HG03045 (cell line): ENCODE measurements around the gene EYS.
A peak's percentile ranks its signal among the peaks of the same experiment; 100 is the strongest.
"Not testable (repeated sequence)": the region's sequence is repeated elsewhere in the genome, so short reads cannot be mapped to it uniquely, and the experiment has no call there.

Experiments used
- ATAC-seq: cut with Tn5 transposase; IDR thresholded peaks from one replicate; pipeline ENCODE4 v1.9.1; 2021; ENCODE audit warnings: mild to moderate bottlenecking, moderate library complexity; ENCODE audit not compliant: unreplicated experiment

The EYS gene

GRCh38 chr6:64266351-64266821 is 1440.6 kb downstream of the EYS start:
- ATAC-seq: peak; percentile 82

GRCh38 chr6:64263778-64264177 is 1443.2 kb downstream of the EYS start:
- no peak for ATAC-seq

GRCh38 chr6:64259372-64259771 is 1447.7 kb downstream of the EYS start:
- ATAC-seq: no peak

- no peak for ATAC-seq
These were observed 1448.3 kb downstream of the EYS start for GRCh38 chr6:64258752-64259151.

GRCh38 chr6:64258302-64258701 is 1448.7 kb downstream of the EYS start:
- no peak for ATAC-seq

GRCh38 chr6:64257586-64257985 is 1449.4 kb downstream of the EYS start:
- ATAC-seq: no peak

GRCh38 chr6:64256483-64256882 is 1450.5 kb downstream of the EYS start:
- no peak for ATAC-seq

GRCh38 chr6:64255000-64255399 is 1452.0 kb downstream of the EYS start:
- ATAC-seq: no peak

- ATAC-seq: no peak
These were observed 1452.5 kb downstream of the EYS start for GRCh38 chr6:64254558-64254957.

- no peak for ATAC-seq
These were observed 1454.8 kb downstream of the EYS start for GRCh38 chr6:64252256-64252655.

GRCh38 chr6:64250126-64250525 is 1456.9 kb downstream of the EYS start:
- no peak for ATAC-seq

- no peak for ATAC-seq
These were observed 1457.9 kb downstream of the EYS start for GRCh38 chr6:64249115-64249514.

GRCh38 chr6:64243618-64244017 is 1463.4 kb downstream of the EYS start:
- ATAC-seq: no peak

- ATAC-seq: not testable (repeated sequence)
These were observed 1468.1 kb downstream of the EYS start for GRCh38 chr6:64238908-64239307.

- no peak for ATAC-seq
These were observed 1469.0 kb downstream of the EYS start for GRCh38 chr6:64238071-64238470.

GRCh38 chr6:64233746-64234145 is 1473.3 kb downstream of the EYS start:
- ATAC-seq: no peak

- ATAC-seq: no peak
These were observed 1475.1 kb downstream of the EYS start for GRCh38 chr6:64231928-64232327.

- no peak for ATAC-seq
These were observed 1476.5 kb downstream of the EYS start for GRCh38 chr6:64230530-64230929.

- ATAC-seq: no peak
These were observed 1479.2 kb downstream of the EYS start for GRCh38 chr6:64227863-64228262.

- no peak for ATAC-seq
These were observed 1481.5 kb downstream of the EYS start for GRCh38 chr6:64225503-64225902.

GRCh38 chr6:64224819-64225218 is 1482.2 kb downstream of the EYS start:
- no peak for ATAC-seq

GRCh38 chr6:64221776-64222175 is 1485.2 kb downstream of the EYS start:
- no peak for ATAC-seq

GRCh38 chr6:64220801-64221200 is 1486.2 kb downstream of the EYS start:
- no peak for ATAC-seq
